ENCODE results near the gene MAF. TPM values are rescaled to one million over a fixed set of nuclear protein-coding genes. Genes with fewer than 3 reads are reported as not detected.

MAF gene
- total RNA-seq, 1 donor = 24.1 TPM

- TF ChIP-seq CTCF (IDR thresholded peaks at IDR 0.05; ENCODE audit: insufficient read depth, low read length) = no peak
- no peak for DNase-seq (ENCODE audit: low read depth)
- no peak overlapping the region for H3K4me3 ChIP-seq (ENCODE audit: low read depth, low read length)
Measured at GRCh38 chr16:79640513-79641360, 40.2 kb upstream of the MAF start.

- TF ChIP-seq CTCF (IDR thresholded peaks at IDR 0.05; ENCODE audit: insufficient read depth, low read length) = no peak
Measured at GRCh38 chr16:79639576-79640311, 39.2 kb upstream of the MAF start.

GRCh38 chr16:79638386-79638785 is 37.8 kb upstream of the MAF start:
- no peak for TF ChIP-seq CTCF (IDR thresholded peaks at IDR 0.05; ENCODE audit: insufficient read depth, low read length)
- H3K4me3 ChIP-seq (ENCODE audit: low read depth, low read length) = no peak overlapping the region
- DNase-seq (ENCODE audit: low read depth) = no peak

More at GRCh38 chr16:79639576-79640311, 39.2 kb upstream of the MAF start:
- no peak overlapping the region for H3K4me3 ChIP-seq (ENCODE audit: low read depth, low read length)
- DNase-seq (ENCODE audit: low read depth) = no peak

DNA sequence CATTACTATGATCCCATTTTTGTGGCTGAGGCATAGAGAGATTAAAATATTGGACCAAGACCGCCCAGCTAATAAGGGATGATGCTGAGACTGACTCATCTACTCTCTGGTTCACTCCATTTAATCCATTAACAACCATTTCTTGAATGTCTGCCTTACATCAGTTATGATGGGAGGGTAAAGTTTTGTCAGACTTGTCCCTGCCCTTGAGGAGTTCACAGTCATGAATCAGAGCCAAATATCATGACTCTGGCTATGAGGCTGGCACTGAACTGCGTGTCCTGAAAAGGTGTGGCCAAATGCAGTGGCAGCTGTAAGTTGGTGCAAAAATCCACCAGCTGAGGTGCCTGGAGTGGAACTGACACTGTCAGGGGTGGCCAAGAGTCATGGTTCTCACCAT is 35.0 kb upstream of the MAF start:
- DNase-seq (ENCODE audit: low read depth) = no peak
- no peak overlapping the region for H3K4me3 ChIP-seq (ENCODE audit: low read depth, low read length)
- TF ChIP-seq CTCF (IDR thresholded peaks at IDR 0.05; ENCODE audit: insufficient read depth, low read length) = no peak

DNA sequence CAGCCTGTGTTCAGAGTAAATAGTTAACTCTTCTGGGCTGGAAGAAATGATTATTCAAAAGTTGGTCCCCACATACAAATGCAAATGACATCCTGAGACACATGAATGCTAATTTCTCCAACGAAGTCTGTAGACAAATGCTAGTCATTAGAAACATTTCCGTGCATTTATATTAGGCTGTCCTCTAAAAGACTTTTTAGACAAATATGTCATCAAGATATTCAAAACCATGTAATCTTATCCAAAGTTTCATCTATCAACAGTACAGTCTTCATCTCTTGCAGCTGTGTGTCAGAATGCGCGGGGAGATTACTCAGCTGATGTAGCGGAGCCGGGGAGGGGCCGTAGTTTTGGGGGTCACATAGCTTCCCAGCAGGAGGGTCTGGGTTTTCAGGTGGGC is 33.8 kb upstream of the MAF start:
- H3K4me3 ChIP-seq (ENCODE audit: low read depth, low read length) = no peak overlapping the region
- no peak for TF ChIP-seq CTCF (IDR thresholded peaks at IDR 0.05; ENCODE audit: insufficient read depth, low read length)
- no peak for DNase-seq (ENCODE audit: low read depth)

GRCh38 chr16:79632289-79632688 is 31.8 kb upstream of the MAF start:
- no peak overlapping the region for H3K4me3 ChIP-seq (ENCODE audit: low read depth, low read length)
- no peak for DNase-seq (ENCODE audit: low read depth)
- no peak for TF ChIP-seq CTCF (IDR thresholded peaks at IDR 0.05; ENCODE audit: insufficient read depth, low read length)
